ENCODE measurements around the gene NKX6-1. TPM values are rescaled to one million over a fixed set of nuclear protein-coding genes. Genes with fewer than 3 reads are reported as not detected.

NKX6-1 gene
- total and polyA plus RNA-seq, 2 donors (not counting 1 experiment from before 2014, with no cell fraction given): 0.17 to 0.47 TPM

DNA sequence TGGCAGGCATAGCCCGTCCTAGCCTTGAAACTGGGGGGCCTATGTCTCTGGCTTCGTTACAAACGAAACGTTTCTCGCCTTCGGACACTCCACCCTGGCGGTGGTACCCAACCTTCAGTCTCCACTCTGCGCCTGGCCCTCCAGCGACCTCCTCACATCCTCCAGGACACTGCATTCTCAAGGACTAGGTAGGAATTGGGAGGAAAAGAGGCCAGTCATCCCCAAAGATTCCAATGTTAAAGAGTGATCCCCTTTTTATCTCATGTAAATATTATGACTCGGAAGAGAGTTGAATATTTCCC is 2.1 kb upstream of the NKX6-1 start:
- Histone ChIP-seq H3K9ac (ENCODE audit: insufficient read depth, low read length) (no peak overlapping the region), H3K4me1 (ENCODE audit: control insufficient read depth, extremely low read depth, insufficient read depth, low read length) (no peaks in the 10 kb centered on the region), H3K4me3 (replicated peaks in 1 of 4; ENCODE audit: control extremely low read depth in 1 of 4, insufficient read depth in 1 of 4, low read depth in 3 of 4, low read length in 4 of 4) (no peak overlapping the region), H3K27me3 (ENCODE audit: control insufficient read depth, insufficient read depth, low read length) (peaks cover 53% of the 10 kb centered on the region), H2AFZ (ENCODE audit: low read length) (no peak overlapping the region), H3K4me2 (ENCODE audit: extremely low read depth, insufficient read depth, low read length) (no peak overlapping the region), H3K36me3 (ENCODE audit: control insufficient read depth, insufficient read depth, low read length) (no peaks in the 10 kb centered on the region), H3K9me3 (ENCODE audit: control insufficient read depth, insufficient read depth, low read depth, low read length) (no peaks in the 10 kb centered on the region), H3K27ac (ENCODE audit: insufficient read depth, low read length) (no peak overlapping the region), H3K79me2 (ENCODE audit: control insufficient read depth, insufficient read depth, low read length) (no peaks in the 10 kb centered on the region), H4K20me1 (ENCODE audit: control insufficient read depth, extremely low read depth, insufficient read depth, low read length) (no peaks in the 10 kb centered on the region)
- no peak for DNase-seq (ENCODE audit: low read depth in 2 of 2)
- no peak for TF ChIP-seq CTCF (conservative IDR thresholded peaks at IDR 0.05 in 1 of 2, IDR thresholded peaks at IDR 0.05 in 1 of 2; ENCODE audit: low read depth in 1 of 2, low read length in 2 of 2)
- TF ChIP-seq EZH2 (IDR thresholded peaks at IDR 0.05; ENCODE audit: low read length, missing control alignments): no peak

GRCh38 chr4:84500386-84501201 is 1.5 kb upstream of the NKX6-1 start:
- DNase-seq (ENCODE audit: low read depth in 2 of 2): no peak
- Histone ChIP-seq H3K9me3 (ENCODE audit: control insufficient read depth, insufficient read depth, low read depth, low read length) (no peaks in the 10 kb centered on the region), H3K4me2 (ENCODE audit: extremely low read depth, insufficient read depth, low read length) (no peak overlapping the region), H3K4me3 (replicated peaks in 1 of 4; ENCODE audit: control extremely low read depth in 1 of 4, insufficient read depth in 1 of 4, low read depth in 3 of 4, low read length in 4 of 4) (no peak overlapping the region), H3K9ac (ENCODE audit: insufficient read depth, low read length) (no peak overlapping the region), H3K27me3 (ENCODE audit: control insufficient read depth, insufficient read depth, low read length) (peaks cover 56% of the 10 kb centered on the region), H3K27ac (ENCODE audit: insufficient read depth, low read length) (no peak overlapping the region), H3K4me1 (ENCODE audit: control insufficient read depth, extremely low read depth, insufficient read depth, low read length) (no peaks in the 10 kb centered on the region), H3K79me2 (ENCODE audit: control insufficient read depth, insufficient read depth, low read length) (no peaks in the 10 kb centered on the region), H3K36me3 (ENCODE audit: control insufficient read depth, insufficient read depth, low read length) (no peaks in the 10 kb centered on the region), H2AFZ (ENCODE audit: low read length) (no peak overlapping the region), H4K20me1 (ENCODE audit: control insufficient read depth, extremely low read depth, insufficient read depth, low read length) (no peaks in the 10 kb centered on the region)
- peak; percentile 26 for TF ChIP-seq EZH2 (IDR thresholded peaks at IDR 0.05; ENCODE audit: low read length, missing control alignments)
- TF ChIP-seq CTCF (conservative IDR thresholded peaks at IDR 0.05 in 1 of 2, IDR thresholded peaks at IDR 0.05 in 1 of 2; ENCODE audit: low read depth in 1 of 2, low read length in 2 of 2): no peak

- H4K20me1 ChIP-seq (ENCODE audit: control insufficient read depth, extremely low read depth, insufficient read depth, low read length): no peaks in the 10 kb centered on the region
- H3K4me3 ChIP-seq (replicated peaks in 1 of 4; ENCODE audit: control extremely low read depth in 1 of 4, insufficient read depth in 1 of 4, low read depth in 3 of 4, low read length in 4 of 4): peak overlapping the region in 2 of 4 experiments; percentile 3 to 71
- H3K79me2 ChIP-seq (ENCODE audit: control insufficient read depth, insufficient read depth, low read length): no peaks in the 10 kb centered on the region
- H3K9me3 ChIP-seq (ENCODE audit: control insufficient read depth, insufficient read depth, low read depth, low read length): no peaks in the 10 kb centered on the region
- H3K27me3 ChIP-seq (ENCODE audit: control insufficient read depth, insufficient read depth, low read length): peaks cover 63% of the 10 kb centered on the region
- no peaks in the 10 kb centered on the region for H3K4me1 ChIP-seq (ENCODE audit: control insufficient read depth, extremely low read depth, insufficient read depth, low read length)
- H3K36me3 ChIP-seq (ENCODE audit: control insufficient read depth, insufficient read depth, low read length): no peaks in the 10 kb centered on the region
- H3K4me2 ChIP-seq (ENCODE audit: extremely low read depth, insufficient read depth, low read length): peak overlapping the region; percentile 59
- no peak for DNase-seq (ENCODE audit: low read depth in 2 of 2)
- H3K9ac ChIP-seq (ENCODE audit: insufficient read depth, low read length): no peak overlapping the region
- TF ChIP-seq CTCF (conservative IDR thresholded peaks at IDR 0.05 in 1 of 2, IDR thresholded peaks at IDR 0.05 in 1 of 2; ENCODE audit: low read depth in 1 of 2, low read length in 2 of 2): no peak
- no peak for TF ChIP-seq EZH2 (IDR thresholded peaks at IDR 0.05; ENCODE audit: low read length, missing control alignments)
- H3K27ac ChIP-seq (ENCODE audit: insufficient read depth, low read length): no peak overlapping the region
- no peak overlapping the region for H2AFZ ChIP-seq (ENCODE audit: low read length)
Observed at GRCh38 chr4:84499624-84499982, 511 bp upstream of the NKX6-1 start.

All from fibroblast of lung (primary cell).